HG03571 (cell line): ENCODE data around the gene NDRG3.
"Not testable (repeated sequence)": the region's sequence is repeated elsewhere in the genome, so short reads cannot be mapped to it uniquely, and the experiment has no call there.

Source experiments
- ATAC-seq: cut with Tn5 transposase; IDR thresholded peaks from one replicate; pipeline ENCODE4 v1.9.1; 2021; ENCODE audit not compliant: unreplicated experiment

Gene NDRG3

DNA sequence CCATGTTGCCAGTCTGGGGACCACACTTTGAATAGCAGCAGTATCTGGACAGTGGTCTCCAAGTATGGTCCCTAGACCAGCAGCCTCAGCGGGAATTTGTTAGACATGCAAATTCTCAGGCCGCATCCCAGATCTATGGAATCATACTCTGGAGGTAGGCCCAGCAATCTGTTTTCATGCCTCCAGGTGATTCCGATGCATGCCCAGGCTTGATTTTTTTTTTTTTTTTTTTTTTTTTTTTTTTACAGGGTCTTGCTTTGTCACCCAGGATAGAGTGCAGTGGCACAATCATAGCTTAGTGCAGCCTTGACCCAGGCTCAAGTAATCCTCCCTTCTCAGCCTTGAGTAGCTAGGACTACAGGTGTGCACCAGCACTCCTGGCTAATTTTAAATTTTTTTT, 99.2 kb downstream of the NDRG3 start:
- no peak for ATAC-seq

- no peak for ATAC-seq
These were observed 99.9 kb downstream of the NDRG3 start, which contains the start of gene SLA2 for GRCh38 chr20:36645998-36646397. Gene SLA2, minus strand, starts transcription at chr20:36646196. Its CDS starts 4,861 bp downstream, at chr20:36641335.

- ATAC-seq = no peak
These were observed 100.5 kb downstream of the NDRG3 start for GRCh38 chr20:36645353-36645752.

DNA sequence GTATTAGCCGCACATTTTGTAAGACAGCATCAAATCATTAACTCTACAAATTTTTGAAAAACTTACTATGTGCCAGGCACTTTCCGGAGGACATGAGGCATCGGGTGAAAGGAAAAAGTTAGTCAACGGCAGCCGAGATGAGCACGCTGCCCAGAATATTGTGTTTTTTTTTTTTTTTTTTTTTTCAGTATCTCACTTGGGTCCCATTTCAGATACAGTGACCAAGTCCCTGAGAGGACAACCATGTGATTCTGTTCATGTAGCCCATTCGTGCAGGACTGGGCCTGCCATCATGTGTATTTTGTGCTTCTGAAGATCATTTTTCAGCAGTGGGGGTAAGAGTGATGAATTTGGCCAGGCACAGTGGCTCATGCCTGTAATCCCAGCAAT, 101.2 kb downstream of the NDRG3 start:
- ATAC-seq = no peak

DNA sequence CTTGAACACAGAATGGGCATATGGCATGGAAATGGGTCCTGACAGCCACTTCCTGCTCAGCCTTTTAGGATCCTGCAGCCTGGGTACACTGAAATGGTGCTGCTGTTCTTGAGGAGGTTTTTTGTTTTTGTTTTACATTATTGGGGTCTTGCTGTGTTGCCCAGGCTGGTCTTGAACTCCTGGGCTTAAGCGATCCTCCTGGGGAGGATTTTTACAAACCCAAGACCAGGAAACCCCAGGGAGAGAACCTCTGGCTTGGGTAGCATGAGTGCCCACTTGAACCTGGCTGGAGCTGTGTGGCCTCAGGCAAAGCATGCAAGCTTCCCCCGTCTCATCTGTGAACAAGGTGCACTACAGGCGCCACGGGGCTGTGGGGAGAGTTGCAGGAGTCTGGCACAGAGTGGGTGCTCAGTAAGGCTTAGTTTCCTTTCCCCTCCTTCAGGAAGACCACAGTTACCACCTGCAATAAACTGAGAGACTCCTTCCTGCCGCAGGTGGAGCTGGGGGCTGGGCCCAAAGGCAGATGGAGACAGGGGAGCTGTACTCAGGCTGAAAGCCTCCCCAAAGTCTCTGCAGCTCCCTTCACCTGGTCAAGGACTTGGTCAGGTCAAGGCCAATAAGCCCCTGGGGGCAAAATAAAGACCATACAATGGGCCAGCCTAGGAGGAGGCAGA, 101.7 kb downstream of the NDRG3 start:
- no peak for ATAC-seq

- ATAC-seq = no peak
These were observed 103.8 kb downstream of the NDRG3 start for GRCh38 chr20:36642136-36642535.

DNA sequence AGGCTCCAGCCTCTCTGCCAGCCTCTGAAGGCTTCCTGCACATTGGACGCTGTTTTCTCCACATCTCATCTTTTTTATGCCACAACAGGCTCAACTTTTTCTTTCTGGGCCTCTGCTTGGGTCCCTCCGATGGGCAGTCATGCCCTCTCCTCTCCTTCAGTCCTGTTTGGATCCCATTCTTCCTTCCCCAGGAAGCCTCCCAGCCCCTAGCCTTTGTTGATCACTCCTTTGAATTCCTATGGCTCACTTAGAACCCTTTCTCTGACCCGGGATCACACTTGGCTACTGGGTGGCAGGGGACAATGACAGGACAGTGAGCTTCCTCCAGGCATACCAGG, 104.4 kb downstream of the NDRG3 start:
- no peak for ATAC-seq

DNA sequence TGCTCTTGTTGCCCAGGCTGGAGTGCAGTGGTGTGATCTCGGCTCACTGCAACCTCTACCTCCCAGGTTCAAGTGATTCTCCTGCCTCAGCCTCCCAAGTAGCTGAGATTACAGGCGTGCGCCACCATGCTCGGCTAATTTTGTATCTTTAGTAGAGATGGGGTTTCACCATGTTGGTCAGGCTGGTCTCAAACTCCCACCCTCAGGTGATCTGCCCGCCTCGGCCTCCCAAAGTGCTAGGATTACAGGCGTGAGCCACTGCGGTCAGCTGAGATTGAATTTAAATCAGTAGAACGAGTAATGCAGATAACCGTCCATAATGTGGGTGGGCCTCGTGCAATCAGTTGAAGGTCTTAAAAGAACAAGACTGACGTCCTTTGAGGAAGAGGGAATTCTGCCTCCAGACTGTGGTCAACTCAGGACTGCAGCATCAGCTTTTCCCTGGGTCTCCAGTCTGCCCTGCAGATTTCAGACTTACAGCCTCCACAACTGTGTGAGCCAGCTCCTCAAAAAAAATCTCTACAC, 107.0 kb downstream of the NDRG3 start:
- not testable (repeated sequence) for ATAC-seq

DNA sequence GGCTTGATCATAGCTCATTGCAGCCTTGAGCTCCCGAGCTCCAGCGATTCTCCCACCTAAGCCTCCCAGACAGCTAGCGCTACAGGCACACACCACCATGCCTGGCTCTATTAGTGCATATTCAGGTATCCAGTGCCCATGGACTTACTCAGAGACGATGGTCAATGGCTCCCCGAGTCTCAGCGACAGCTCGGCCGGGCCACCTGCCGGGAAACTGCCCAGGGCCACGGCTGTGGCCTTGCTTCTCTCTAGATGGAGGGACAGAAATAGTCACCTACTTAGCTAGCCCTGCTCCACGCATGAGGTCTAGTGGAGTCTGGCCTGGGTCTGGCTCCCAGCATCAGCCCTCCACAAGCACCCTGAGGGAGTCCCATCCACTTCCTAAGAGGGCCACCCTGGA, 111.5 kb downstream of the NDRG3 start:
- no peak for ATAC-seq

DNA sequence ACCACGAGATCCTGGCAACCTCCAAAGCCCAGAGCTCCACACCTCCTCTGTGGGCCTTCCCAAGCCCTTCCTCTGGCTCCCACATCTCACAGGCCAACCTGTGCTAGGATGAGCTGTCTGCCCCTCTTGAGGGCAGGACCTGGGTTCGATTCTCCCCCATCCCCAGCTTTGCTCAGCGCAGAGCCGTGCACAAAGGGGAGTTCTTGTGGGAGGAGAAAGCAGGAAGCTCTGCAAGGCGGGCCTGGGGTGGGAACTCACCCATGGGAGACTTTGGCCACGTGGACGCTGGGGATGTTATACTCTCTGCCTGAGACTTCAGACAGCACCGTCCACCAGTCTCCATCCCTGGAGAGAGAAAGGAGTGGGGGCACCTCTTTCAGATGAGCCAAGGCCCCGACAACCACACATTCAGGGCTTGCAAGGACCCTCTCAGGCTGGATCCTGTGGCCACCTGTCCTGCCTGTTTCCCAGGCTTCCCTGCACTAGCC, 112.6 kb downstream of the NDRG3 start:
- no peak for ATAC-seq

DNA sequence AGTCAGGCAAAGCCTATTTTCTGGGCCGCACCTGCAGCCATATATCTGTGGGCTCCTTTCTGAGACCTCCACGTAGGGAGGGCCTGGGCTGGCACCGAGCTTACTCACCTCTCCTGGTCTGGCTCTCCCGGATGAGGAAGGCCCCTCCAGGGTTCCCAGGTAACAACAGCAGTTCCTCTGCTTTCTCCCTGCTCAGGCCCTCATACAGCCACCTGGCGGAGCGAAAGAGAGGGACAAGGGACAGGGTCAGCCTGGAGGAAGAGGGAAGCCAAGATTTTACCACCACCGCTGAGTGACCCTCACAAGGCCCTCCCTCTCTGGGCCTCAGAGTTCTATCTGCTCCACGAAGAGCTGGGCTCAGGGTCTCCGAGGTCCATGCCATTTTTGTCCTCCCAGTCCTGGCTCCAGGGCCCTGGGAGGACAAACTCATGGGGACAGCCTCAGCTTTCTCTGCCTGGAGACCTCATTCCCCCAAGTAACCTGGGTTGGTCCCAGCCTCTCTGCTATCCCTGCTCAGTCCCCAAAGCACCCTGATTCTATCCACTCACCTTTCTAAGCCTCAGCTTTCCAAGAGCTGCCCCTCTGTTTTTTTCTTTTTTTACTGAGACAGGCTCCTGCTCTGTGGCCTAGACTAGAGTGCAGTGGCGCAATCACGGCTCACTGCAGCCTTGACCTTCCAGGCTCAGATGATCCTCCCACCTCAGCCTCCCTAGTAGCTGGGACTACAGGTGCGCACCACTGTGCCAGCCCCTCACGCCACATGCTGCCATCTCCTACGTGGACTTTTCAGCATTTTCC, 113.2 kb downstream of the NDRG3 start:
- no peak for ATAC-seq

GRCh38 chr20:36632147-36632486, 113.8 kb downstream of the NDRG3 start:
- ATAC-seq = no peak

DNA sequence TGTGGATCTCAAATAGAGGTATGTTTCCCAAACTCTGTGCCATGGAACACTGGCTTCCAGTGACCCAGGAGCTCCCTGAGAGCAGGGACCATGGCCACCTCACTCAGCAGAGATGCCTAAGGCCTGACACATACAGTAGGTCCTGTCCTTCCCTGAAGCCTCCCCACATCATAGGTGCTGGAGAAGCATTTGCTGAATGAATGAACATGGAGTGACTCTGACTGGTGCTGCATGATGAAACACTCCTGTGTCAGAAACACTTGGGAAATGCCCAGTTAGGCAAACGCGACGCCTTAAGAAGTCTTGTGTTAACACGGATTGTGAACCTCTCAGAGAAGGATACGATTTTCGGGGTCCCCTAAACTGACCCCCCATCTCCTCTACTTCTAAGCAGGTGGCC, 114.2 kb downstream of the NDRG3 start:
- no peak for ATAC-seq

DNA sequence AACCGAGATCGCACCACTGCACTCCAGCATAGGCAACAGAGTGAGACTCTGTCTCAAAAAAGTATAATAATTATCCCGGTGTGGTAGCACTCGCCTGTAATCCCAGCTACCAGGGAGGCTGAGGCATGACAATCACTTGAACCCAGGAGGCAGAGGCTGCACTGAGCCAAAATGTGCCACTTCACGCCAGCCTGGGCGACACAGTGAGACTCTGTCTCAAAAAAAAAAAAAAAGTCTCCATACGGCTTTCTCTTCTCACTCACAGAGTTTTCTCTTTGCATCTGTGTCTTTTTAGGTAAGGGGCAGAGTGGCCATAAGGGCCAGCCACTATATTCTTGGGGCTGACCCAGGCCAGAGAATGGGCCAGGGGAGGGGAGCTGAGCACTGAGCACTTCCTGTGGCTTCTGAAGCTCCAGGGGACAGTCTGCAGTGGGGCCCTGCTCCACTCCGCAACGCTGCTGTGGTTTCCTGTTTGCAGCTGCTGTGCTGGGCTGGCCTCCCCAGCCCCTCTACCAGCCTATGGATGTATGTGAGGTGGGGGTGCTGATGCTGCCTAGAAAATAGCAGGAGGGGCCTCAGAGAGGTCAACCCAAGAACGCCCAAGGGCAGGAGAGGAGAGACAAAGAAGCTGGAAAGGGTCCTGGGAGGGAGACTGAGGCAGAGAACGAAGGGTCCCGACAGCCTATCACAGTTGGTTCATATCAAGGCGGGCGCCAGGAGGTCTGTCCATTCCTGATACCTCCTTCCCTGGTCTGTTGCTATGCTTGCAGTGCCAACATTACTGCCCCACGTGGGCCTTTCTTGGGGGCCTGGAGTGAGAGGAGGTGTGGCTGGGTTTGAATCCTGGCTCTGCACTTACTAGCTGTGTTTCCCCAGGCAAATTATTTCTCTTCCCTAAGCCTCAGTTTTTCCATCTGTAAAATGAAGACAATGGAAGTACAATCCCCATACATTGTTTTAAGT, 115.9 kb downstream of the NDRG3 start:
- ATAC-seq = no peak

GRCh38 chr20:36628076-36628475, 117.8 kb downstream of the NDRG3 start:
- no peak for ATAC-seq

GRCh38 chr20:36624944-36625324, 121.0 kb downstream of the NDRG3 start:
- no peak for ATAC-seq

DNA sequence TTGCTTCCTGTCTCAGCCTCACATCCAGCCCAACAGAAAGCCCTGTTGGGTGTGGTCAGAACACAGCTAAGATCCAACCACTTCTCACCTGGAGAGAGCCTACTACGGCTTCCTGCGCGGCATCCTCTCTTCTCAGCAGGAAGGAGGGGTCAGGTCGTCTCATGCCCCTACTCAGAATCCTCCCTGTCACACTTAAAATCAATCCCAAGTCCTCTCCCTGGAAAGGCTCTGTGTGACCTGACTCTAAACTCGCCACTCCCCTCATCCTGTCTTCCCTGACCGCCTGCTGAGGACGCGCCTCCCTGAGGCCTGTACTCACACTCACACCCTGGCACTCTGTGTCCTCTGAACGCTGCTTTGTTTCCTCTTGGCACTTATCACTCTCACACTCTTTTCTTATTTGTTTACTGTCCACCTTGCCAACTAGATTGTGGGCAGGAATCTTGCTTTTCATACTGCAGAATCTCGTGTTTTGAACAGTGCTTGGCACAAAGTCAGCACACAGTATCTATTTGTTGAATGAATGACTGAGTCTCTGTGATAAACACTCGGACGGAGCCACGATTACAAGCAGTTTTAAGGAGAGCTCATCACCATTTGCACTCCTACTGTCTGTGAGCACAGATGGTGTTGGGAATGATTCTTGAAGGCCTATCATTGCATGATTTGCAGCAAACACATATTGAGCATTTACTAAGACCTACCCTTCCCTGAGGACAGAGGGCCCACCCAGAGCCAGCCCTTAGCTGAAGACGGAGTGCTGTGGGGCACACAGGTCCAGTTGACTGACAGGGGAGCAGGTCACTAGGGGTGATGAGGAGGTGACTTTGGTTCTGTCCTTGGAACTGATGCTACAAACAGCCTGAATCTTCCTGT, 121.6 kb downstream of the NDRG3 start:
- no peak for ATAC-seq

DNA sequence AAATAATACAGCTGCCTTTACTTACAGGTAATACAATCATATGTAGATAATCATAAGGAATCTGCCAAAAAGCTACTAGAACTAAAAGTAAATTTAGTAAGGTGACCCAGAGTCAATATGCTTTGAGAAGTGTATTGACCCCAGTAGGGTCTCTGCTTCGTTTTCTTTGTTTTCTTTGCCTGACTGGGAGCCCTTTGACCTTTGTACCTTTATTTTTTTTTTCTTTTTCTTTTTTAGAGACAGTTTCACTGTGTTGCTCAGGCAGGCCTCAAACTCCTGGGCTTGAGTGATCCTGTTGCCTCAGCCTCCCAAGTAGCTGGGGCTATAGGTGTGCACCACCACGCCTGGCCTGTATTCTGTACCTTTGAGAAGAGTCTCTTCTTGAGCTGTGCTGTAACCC, 122.4 kb downstream of the NDRG3 start:
- no peak for ATAC-seq

DNA sequence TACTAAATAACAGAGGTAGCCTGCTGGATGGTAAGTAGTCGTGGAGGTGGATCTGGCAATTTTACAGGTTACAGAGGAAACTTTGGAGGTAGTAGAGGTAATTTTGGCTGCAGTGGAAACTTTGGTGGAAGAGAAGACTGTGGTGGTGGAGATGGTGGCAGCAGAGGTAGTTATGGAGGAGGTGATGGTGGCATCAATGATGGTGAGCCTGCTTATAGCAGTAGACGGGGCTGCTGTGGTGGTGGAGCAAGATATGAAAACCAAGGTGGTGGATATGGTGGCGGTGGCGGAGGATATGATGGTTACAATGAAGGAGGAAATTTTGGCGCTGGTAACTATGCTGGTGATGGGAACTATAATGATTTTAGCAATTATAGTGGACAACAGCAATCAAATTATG, 125.0 kb downstream of the NDRG3 start:
- ATAC-seq = no peak
